ENCODE measurements around the gene IGSF10.

GRCh38 chr3:151421938-151422337, 38.9 kb downstream of the IGSF10 start:
- TF ChIP-seq BHLHE40 (IDR thresholded peaks at IDR 0.05; ENCODE audit: borderline replicate concordance) (no peak), HDGF (IDR thresholded peaks at IDR 0.05; ENCODE audit: borderline replicate concordance) (no peak), FOXM1 (IDR thresholded peaks at IDR 0.05; ENCODE audit: borderline replicate concordance) (no peak), PKNOX1 (IDR thresholded peaks at IDR 0.05) (no peak), SP1 (IDR thresholded peaks at IDR 0.05) (no peak), ZNF384 (IDR thresholded peaks at IDR 0.05) (no peak), TARDBP (IDR thresholded peaks at IDR 0.05) (no peak)

Data from HEK293T (cell line).